Fibroblast of lung (primary cell): ENCODE results near the gene C6orf47. TPM values are rescaled to one million over a fixed set of nuclear protein-coding genes. Genes with fewer than 3 reads are reported as not detected.

ENCODE experiments used
- DNase-seq, 2 donors: peaks; one replicate each; pipeline versions ENCODE4 v3.0.0 to v3.0.0-alpha.2; 2010; ENCODE audit warnings: low read depth in 2 of 2
- H2AFZ ChIP-seq: 2 replicates; pipeline ENCODE4 v1.5.1; 2012; ENCODE audit warnings: low read length, control low read depth, inconsistent platforms
- H3K27ac ChIP-seq: 2 replicates; pipeline ENCODE4 v1.5.1; 2011; ENCODE audit warnings: low read length, control low read depth; ENCODE audit not compliant: insufficient read depth
- H3K27me3 ChIP-seq: 2 replicates; pipeline ENCODE4 v1.5.1; 2011; ENCODE audit warnings: mild to moderate bottlenecking, low read length; ENCODE audit not compliant: control insufficient read depth, insufficient read depth
- H3K36me3 ChIP-seq: 2 replicates; pipeline ENCODE4 v1.5.1; 2011; ENCODE audit warnings: low read length; ENCODE audit not compliant: control insufficient read depth, insufficient read depth
- H3K4me1 ChIP-seq: 2 replicates; pipeline ENCODE4 v1.5.1; 2011; ENCODE audit warnings: low read length; ENCODE audit not compliant: control insufficient read depth, insufficient read depth; ENCODE audit errors: extremely low read depth
- H3K4me2 ChIP-seq: 2 replicates; pipeline ENCODE4 v1.5.1; 2011; ENCODE audit warnings: low read length, control low read depth; ENCODE audit not compliant: insufficient read depth; ENCODE audit errors: extremely low read depth
- H3K4me3 ChIP-seq, 4 experiments: fragments of 200-600 bp in 1 of 4; sonication (generic) in 1 of 4; replicated peaks in 1 of 4; 2 replicates each; pipeline ENCODE4 v1.5.1; 2011 to 2016; ENCODE audit warnings: low read length in 4 of 4, low read depth in 3 of 4, mild to moderate bottlenecking in 3 of 4, control low read depth in 2 of 4, inconsistent platforms in 1 of 4, mixed read lengths in 1 of 4; ENCODE audit not compliant: insufficient read depth in 1 of 4; ENCODE audit errors: control extremely low read depth in 1 of 4
- H3K79me2 ChIP-seq: 2 replicates; pipeline ENCODE4 v1.5.1; 2012; ENCODE audit warnings: mild to moderate bottlenecking, low read length, inconsistent platforms; ENCODE audit not compliant: control insufficient read depth, insufficient read depth
- H3K9ac ChIP-seq: 2 replicates; pipeline ENCODE4 v1.5.1; 2011; ENCODE audit warnings: mild to moderate bottlenecking, low read length, control low read depth; ENCODE audit not compliant: insufficient read depth
- H3K9me3 ChIP-seq: 2 replicates; pipeline ENCODE4 v1.5.1; 2012; ENCODE audit warnings: low read depth, low read length; ENCODE audit not compliant: control insufficient read depth, insufficient read depth
- H4K20me1 ChIP-seq: 2 replicates; pipeline ENCODE4 v1.5.1; 2011; ENCODE audit warnings: low read length; ENCODE audit not compliant: control insufficient read depth, insufficient read depth; ENCODE audit errors: extremely low read depth
- CTCF ChIP-seq, 2 donors: IDR thresholded peaks in 1 of 2; conservative IDR thresholded peaks in 1 of 2; 1 replicate in 1 of 2; 2 replicates in 1 of 2; pipeline ENCODE4 v1.5.1; 2011 to 2012; ENCODE audit warnings: low read length in 2 of 2, control low read depth in 1 of 2, inconsistent platforms in 1 of 2, low read depth in 1 of 2, mild to moderate bottlenecking in 1 of 2
- EZH2 ChIP-seq: IDR thresholded peaks from 2 replicates; pipeline ENCODE4 v1.5.1; 2012; ENCODE audit warnings: low read length, control low read depth, mild to moderate bottlenecking; ENCODE audit errors: missing control alignments
- polyA plus RNA-seq, 2 donors: library from polyadenylated mRNA; depleted of rRNA in 1 of 2; stranded (reverse) in 1 of 2; unstranded in 1 of 2; fragments of >200 nt; gene quantifications; 2 replicates each; pipeline ENCODE4 v1.2.1, GENCODE V29; 2011 to 2012; ENCODE audit warnings: missing spikeins in 1 of 2
- total RNA-seq: library from RNA; depleted of rRNA; stranded (reverse); fragments of >200 nt; gene quantifications from 2 replicates; pipeline ENCODE4 v1.2.1, GENCODE V29; 2014

The C6orf47 gene
- total and polyA plus RNA-seq, 2 donors (not counting 1 experiment from before 2014, with no cell fraction given): 7.9 to 20.6 TPM

- no peaks in the 10 kb centered on the region for H4K20me1 ChIP-seq
- TF ChIP-seq CTCF (conservative IDR thresholded peaks at IDR 0.05 in 1 of 2, IDR thresholded peaks at IDR 0.05 in 1 of 2; ENCODE audit: low read depth in 1 of 2, low read length in 2 of 2): no peak
- no peak for TF ChIP-seq EZH2
- H3K9ac ChIP-seq: no peak overlapping the region
- no peak overlapping the region for H3K4me3 ChIP-seq
- H3K27ac ChIP-seq: no peak overlapping the region
- no peaks in the 10 kb centered on the region for H3K27me3 ChIP-seq
- no peaks in the 10 kb centered on the region for H3K4me1 ChIP-seq
- H3K36me3 ChIP-seq: peaks cover 63% of the 10 kb centered on the region
- H2AFZ ChIP-seq: no peak overlapping the region
- no peak overlapping the region for H3K4me2 ChIP-seq
- no peak for DNase-seq
- no peaks in the 10 kb centered on the region for H3K9me3 ChIP-seq
- H3K79me2 ChIP-seq: peaks cover 47% of the 10 kb centered on the region
Measured at GRCh38 chr6:31627690-31628287, 32.8 kb downstream of the C6orf47 start.

- Histone ChIP-seq H3K36me3 (peaks cover 58% of the 10 kb centered on the region), H3K9ac (no peak overlapping the region), H3K4me1 (peaks cover 2% of the 10 kb centered on the region), H2AFZ (no peak overlapping the region), H3K79me2 (peaks cover 53% of the 10 kb centered on the region), H3K9me3 (no peaks in the 10 kb centered on the region), H3K4me2 (no peak overlapping the region), H4K20me1 (no peaks in the 10 kb centered on the region), H3K4me3 (no peak overlapping the region), H3K27ac (no peak overlapping the region), H3K27me3 (no peaks in the 10 kb centered on the region)
- no peak for DNase-seq
- TF ChIP-seq EZH2 (no peak), CTCF (conservative IDR thresholded peaks at IDR 0.05 in 1 of 2, IDR thresholded peaks at IDR 0.05 in 1 of 2; ENCODE audit: low read depth in 1 of 2, low read length in 2 of 2) (no peak)
Measured at GRCh38 chr6:31626952-31627351, 33.6 kb downstream of the C6orf47 start.

- H2AFZ ChIP-seq: no peak overlapping the region
- no peak overlapping the region for H3K9ac ChIP-seq
- H3K79me2 ChIP-seq: peaks cover 60% of the 10 kb centered on the region
- no peak for TF ChIP-seq CTCF (conservative IDR thresholded peaks at IDR 0.05 in 1 of 2, IDR thresholded peaks at IDR 0.05 in 1 of 2; ENCODE audit: low read depth in 1 of 2, low read length in 2 of 2)
- no peaks in the 10 kb centered on the region for H4K20me1 ChIP-seq
- no peak overlapping the region for H3K4me2 ChIP-seq
- no peak overlapping the region for H3K4me3 ChIP-seq
- no peak for DNase-seq
- H3K4me1 ChIP-seq: peaks cover 2% of the 10 kb centered on the region
- no peaks in the 10 kb centered on the region for H3K9me3 ChIP-seq
- no peaks in the 10 kb centered on the region for H3K27me3 ChIP-seq
- no peak overlapping the region for H3K27ac ChIP-seq
- peaks cover 34% of the 10 kb centered on the region for H3K36me3 ChIP-seq
Measured at GRCh38 chr6:31624070-31624469, 36.5 kb downstream of the C6orf47 start.
